GM13976 (cell line): ENCODE data around the gene PRLR.

Experiments used
- DNase-seq: peaks from one replicate; pipeline ENCODE4 v3.0.0; 2012; ENCODE audit warnings: low spot score
- CTCF ChIP-seq: IDR thresholded peaks from 2 replicates; pipeline ENCODE4 v1.5.1; 2012; ENCODE audit warnings: borderline replicate concordance, mild to moderate bottlenecking; ENCODE audit not compliant: insufficient read depth; ENCODE audit errors: extremely low read depth, missing control alignments, control extremely low read depth
- in situ Hi-C: fragments of 300-500 bp; cut with MboI; formaldehyde crosslinking; loops from one replicate; pipeline ENCODE4 v1.12.0; 2022; ENCODE audit warnings: low sequenced_read_pairs, mixed read lengths, inconsistent platforms; ENCODE audit not compliant: unreplicated experiment

The PRLR gene

GRCh38 chr5:35001842-35002241, 228.4 kb downstream of the PRLR start:
- no peak for DNase-seq
- in situ Hi-C loops, result loop anchor here (25.0 kb wide), 1 partner anchor 515 kb away; no protein-coding TSS in a partner anchor
- no peak for TF ChIP-seq CTCF
